Mucosa of descending colon (tissue), 3 donors: ENCODE data around the gene LRRC14B. TPM values are rescaled to one million over a fixed set of nuclear protein-coding genes. Genes with fewer than 3 reads are reported as not detected.
"Not testable (repeated sequence)": the region's sequence is repeated elsewhere in the genome, so short reads cannot be mapped to it uniquely, and the experiment has no call there.

ENCODE experiments used
- ATAC-seq: fragments of 200-7000 bp; cut with Tn5 transposase; one replicate; pipeline ENCODE4 v1.9.1; 2020; ENCODE audit warnings: mild to moderate bottlenecking, moderate library complexity
- DNase-seq, 3 donors: peaks; one replicate each; pipeline ENCODE4 v3.0.0-alpha.2; 2020
- H3K36me3 ChIP-seq: fragments of 200-600 bp; one replicate; pipeline ENCODE4 v1.8.0; 2021; ENCODE audit warnings: low read depth, mild to moderate bottlenecking
- H3K4me1 ChIP-seq: fragments of 200-600 bp; one replicate; pipeline ENCODE4 v1.8.0; 2021; ENCODE audit warnings: low read depth, mild to moderate bottlenecking
- H3K4me3 ChIP-seq: fragments of 200-600 bp; one replicate; pipeline ENCODE4 v1.8.0; 2021; ENCODE audit warnings: mild to moderate bottlenecking
- H3K9me3 ChIP-seq: fragments of 200-600 bp; one replicate; pipeline ENCODE4 v1.8.0; 2021; ENCODE audit warnings: mild to moderate bottlenecking
- CTCF ChIP-seq: fragments of 200-600 bp; IDR thresholded peaks from one replicate; pipeline ENCODE4 v1.8.0; 2022; ENCODE audit warnings: antibody characterized with exemption, mild to moderate bottlenecking
- intact Hi-C, 2 donors: fragments of 100-400 bp; cut with DNase I in 1 of 2; cut with micrococcal nuclease in 1 of 2; formaldehyde crosslinking; loops; one replicate each; pipeline versions ENCODE4 v1.11.0 to v1.11.1; 2022; cut with DNase I, micrococcal nuclease
- total RNA-seq, 3 donors: library from RNA; stranded (reverse); fragmentation: NEBNext Ultra II Directional in 2 of 3; extraction: Animal tissue kit (Norgen Biotek cat#: 25700) in 2 of 3; gene quantifications; one replicate each; pipeline versions ENCODE4 v1.2.1 to v1.2.4, GENCODE V29; 2021 to 2023
- donor health status: DM: no; HTN: no; CAD: no; lungs with moderate emphysema.
- donor health status: DM: no; HTN: no; CAD: no.
- donor health status: DM: no; HTN: yes; CAD: no.

Gene LRRC14B
- total RNA-seq, 3 donors from 2014 or later: not detected

- intact Hi-C loops: no loop called here
- no peaks in the 10 kb centered on the region for H3K9me3 ChIP-seq
- no peaks in the 10 kb centered on the region for H3K4me1 ChIP-seq
- no peak for DNase-seq
- ATAC-seq: no peak
- H3K4me3 ChIP-seq: no peak overlapping the region
- H3K36me3 ChIP-seq: no peaks in the 10 kb centered on the region
- no peak for TF ChIP-seq CTCF
Observed at GRCh38 chr5:163841-164240, 27.5 kb upstream of the LRRC14B start.

- Histone ChIP-seq H3K36me3 (no peaks in the 10 kb centered on the region), H3K4me3 (no peak overlapping the region), H3K4me1 (no peaks in the 10 kb centered on the region), H3K9me3 (no peaks in the 10 kb centered on the region)
- DNase-seq: no peak
- intact Hi-C loops: no loop called here
- TF ChIP-seq CTCF: no peak
- no peak for ATAC-seq
Observed at GRCh38 chr5:164244-164643, 27.1 kb upstream of the LRRC14B start.

DNA sequence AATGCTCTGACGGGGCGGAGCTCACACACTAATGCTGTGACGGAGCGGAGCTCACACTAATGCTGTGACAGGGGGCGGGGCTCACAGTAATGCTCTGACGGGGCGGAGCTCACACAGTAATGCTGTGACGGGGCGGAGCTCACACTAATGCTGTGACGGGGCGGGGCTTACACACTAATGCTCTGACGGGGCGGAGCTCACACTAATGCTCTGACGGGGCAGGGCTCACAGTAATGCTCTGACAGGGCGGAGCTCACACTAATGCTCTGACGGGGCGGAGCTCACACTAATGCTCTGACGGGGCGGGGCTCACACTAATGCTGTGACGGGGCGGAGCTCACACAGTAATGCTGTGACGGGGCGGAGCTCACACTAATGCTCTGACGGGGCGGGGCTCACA lies 26.5 kb upstream of the LRRC14B start:
- ATAC-seq, H3K4me3 ChIP-seq, H3K9me3 ChIP-seq, H3K4me1 ChIP-seq, DNase-seq, H3K36me3 ChIP-seq, intact Hi-C loops: not testable (repeated sequence)

DNA sequence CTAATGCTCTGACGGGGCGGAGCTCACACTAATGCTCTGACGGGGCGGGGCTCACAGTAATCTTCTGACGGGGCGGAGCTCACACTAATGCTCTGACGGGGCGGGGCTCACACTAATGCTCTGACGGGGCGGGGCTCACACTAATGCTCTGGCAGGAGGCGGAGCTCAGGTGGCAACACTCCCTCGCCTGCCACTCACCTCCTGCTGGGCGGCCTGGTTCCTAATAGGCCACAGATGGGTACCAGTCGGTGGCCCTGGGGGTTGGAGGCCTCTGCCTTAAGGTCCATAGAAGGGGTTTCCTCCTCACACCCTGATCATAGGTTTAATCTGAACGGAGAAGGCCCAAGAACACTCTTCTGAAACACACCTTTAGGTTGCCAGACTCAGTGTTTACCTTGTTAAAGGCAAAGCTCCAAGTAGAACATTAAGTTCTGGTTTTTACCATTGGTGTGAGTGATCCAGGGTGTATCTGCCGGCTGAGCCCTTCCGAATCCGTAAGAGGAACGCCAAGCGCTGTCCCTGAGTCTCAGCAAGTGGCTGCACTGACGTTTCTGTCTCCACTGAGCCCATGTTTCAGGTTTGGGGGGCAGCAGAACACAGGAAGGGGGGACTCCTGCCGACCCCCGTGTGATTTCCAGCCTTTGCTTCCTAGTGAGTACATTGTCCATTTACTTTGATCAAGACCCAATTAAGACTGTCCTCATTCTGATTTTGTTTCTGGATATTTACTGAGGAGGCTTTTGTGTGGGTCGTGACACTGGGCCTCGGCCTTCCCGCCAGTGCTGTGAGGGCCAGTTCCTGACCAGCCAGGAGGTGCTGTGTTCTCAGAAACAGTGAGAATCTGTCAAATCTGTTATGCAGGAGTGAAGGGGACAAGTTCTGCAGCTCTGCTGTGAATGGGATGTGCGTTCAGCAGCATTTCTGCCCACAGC lies 24.6 kb upstream of the LRRC14B start:
- DNase-seq (no peak), ATAC-seq (no peak)
- Histone ChIP-seq H3K9me3 (no peaks in the 10 kb centered on the region), H3K4me3 (no peak overlapping the region), H3K36me3 (no peaks in the 10 kb centered on the region), H3K4me1 (no peaks in the 10 kb centered on the region)
- TF ChIP-seq CTCF: no peak
- intact Hi-C loops: no loop called here

- H3K4me1 ChIP-seq: no peaks in the 10 kb centered on the region
- DNase-seq (no peak), ATAC-seq (no peak)
- intact Hi-C loops: no loop called here
- H3K4me3 ChIP-seq: no peak overlapping the region
- H3K9me3 ChIP-seq: no peaks in the 10 kb centered on the region
- no peak for TF ChIP-seq CTCF
- H3K36me3 ChIP-seq: no peaks in the 10 kb centered on the region
Observed at GRCh38 chr5:167511-167910, 23.8 kb upstream of the LRRC14B start.

DNA sequence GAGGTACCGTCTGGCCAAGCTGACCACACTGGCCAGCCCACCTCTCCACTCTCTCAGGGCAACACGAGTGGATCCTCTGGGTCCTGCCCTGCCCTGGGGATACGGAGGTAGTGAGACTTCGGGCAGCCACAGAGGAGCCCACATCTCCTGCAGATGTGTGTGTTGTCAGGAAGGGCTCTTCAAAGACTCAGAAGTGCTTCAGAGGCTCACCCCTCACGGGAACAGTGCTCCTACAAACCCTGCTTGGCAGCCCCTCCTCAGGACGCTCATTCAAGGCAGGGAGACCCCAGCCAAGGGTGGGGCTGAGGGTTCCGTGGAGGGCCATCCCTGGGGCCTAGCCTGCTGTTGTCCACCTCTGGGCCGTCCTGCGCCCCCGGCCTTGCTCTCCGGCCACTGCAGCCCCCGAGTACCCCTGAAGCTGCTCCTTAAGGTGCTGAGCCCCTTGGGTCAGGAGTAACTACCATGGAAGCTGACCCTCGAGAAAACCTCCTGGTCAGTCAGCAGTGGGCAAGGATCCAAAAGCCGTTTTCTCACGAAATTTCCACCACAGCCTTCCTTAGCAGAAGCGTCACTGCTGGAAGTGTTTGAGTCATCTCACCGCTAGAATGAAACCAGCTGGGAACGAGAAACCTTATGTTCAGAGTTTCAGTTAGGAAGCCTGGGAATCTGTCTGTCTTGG lies 23.2 kb upstream of the LRRC14B start:
- ATAC-seq: no peak
- no peak for DNase-seq
- intact Hi-C loops: no loop called here

More for the DNA sequence above, 23.2 kb upstream of the LRRC14B start:
- no peaks in the 10 kb centered on the region for H3K4me1 ChIP-seq
- H3K36me3 ChIP-seq: no peaks in the 10 kb centered on the region
- no peak overlapping the region for H3K4me3 ChIP-seq
- H3K9me3 ChIP-seq: no peaks in the 10 kb centered on the region
- TF ChIP-seq CTCF: no peak
